ENCODE results near the gene ST3GAL3. TPM values are rescaled to one million over a fixed set of nuclear protein-coding genes. Genes with fewer than 3 reads are reported as not detected.

ST3GAL3 gene
- total and polyA plus RNA-seq, 10 of the 15 experiments (the other 5 are each of a cell fraction or from before 2014, with no cell fraction given) = 1.2 to 19.3 (median 11.0) TPM

DNA sequence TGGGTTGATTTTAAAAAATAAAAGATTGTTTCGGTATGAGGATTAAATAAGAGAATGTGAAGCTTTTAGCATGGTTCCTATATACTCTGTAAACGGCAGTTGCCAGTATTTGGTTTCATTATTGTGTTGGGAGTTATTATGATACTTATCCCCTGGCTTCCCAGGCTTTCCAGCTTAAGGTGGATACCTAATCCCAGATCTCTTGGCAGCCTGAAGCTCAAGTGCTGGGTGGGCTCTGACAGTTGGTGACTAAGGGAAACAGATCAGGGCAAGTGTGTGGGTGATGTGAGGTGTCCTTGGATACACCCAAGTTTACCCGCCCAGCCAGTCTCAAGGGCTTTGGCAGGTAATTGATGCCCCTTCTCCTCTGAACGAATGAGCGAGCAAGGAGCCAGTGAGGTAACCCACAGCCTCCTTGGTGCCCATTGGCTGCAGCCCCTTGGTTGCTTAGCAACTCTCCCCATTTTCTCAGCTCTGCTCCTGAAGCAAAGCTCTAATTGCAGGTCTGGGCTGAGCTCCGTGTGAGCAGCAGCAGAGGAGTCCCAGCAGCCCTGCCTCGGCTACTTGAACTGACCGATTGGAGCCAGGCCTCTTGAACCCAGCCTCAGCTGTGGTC lies 245.5 kb downstream of the ST3GAL3 start:
- Histone ChIP-seq H3K79me2 (ENCODE audit: control insufficient read depth, insufficient read depth, low read length) (peaks cover 5% of the 10 kb centered on the region), H4K20me1 (ENCODE audit: control insufficient read depth, insufficient read depth) (no peaks in the 10 kb centered on the region), H3K9ac (ENCODE audit: control insufficient read depth, insufficient read depth, low read length) (no peak overlapping the region), H3K9me3 (replicated peaks; ENCODE audit: control insufficient read depth, insufficient read depth, low read length) (no peaks in the 10 kb centered on the region), H3K36me3 (ENCODE audit: control insufficient read depth in 2 of 2, insufficient read depth in 2 of 2, low read length in 1 of 2) (peaks cover 0 to 10% of the 10 kb centered on the region in 2 experiments; a peak in 1 of 4 replicates), H3K27ac (ENCODE audit: control insufficient read depth, insufficient read depth) (no peak overlapping the region), H3K27me3 (replicated peaks in 1 of 2; ENCODE audit: control insufficient read depth in 2 of 2, insufficient read depth in 2 of 2, low read length in 1 of 2) (no peaks in the 10 kb centered on the region), H3K4me3 (no peak overlapping the region), H2AFZ (ENCODE audit: control insufficient read depth, low read depth, low read length) (no peak overlapping the region), H3K4me2 (ENCODE audit: control insufficient read depth, insufficient read depth) (no peak overlapping the region), H3K4me1 (ENCODE audit: control insufficient read depth, insufficient read depth, low read length) (peaks cover 6% of the 10 kb centered on the region)
- SMC1A ChIA-PET (ENCODE audit: uncharacterized antibody, unreplicated experiment) = interaction anchor here (0.9 to 1.7 kb wide), 4 partner anchors 18 to 187 kb away, joined by 3 to 8 read pairs (median 4); no protein-coding TSS in a partner anchor
- BruUV-seq (replicated peaks) = no TSS peak
- RAD21 ChIA-PET (ENCODE audit: unreplicated experiment) = interaction anchor here (1.3 kb wide), 1 partner anchor 52 kb away, joined by 4 read pairs; no protein-coding TSS in a partner anchor
- TF ChIP-seq FOXK2 (IDR thresholded peaks at IDR 0.05) (no peak), CHD2 (IDR thresholded peaks at IDR 0.05; ENCODE audit: borderline replicate concordance, low read depth, low read length) (no peak), ZBED1 (IDR thresholded peaks at IDR 0.05; ENCODE audit: borderline replicate concordance) (no peak), IKZF2 (IDR thresholded peaks at IDR 0.05) (no peak), MTA2 (IDR thresholded peaks at IDR 0.05; ENCODE audit: low read depth) (no peak), ETV6 (conservative IDR thresholded peaks at IDR 0.05 in 1 of 2, IDR thresholded peaks at IDR 0.05 in 1 of 2; ENCODE audit: borderline replicate concordance in 1 of 2, low read depth in 1 of 2) (no peak), KAT2A (conservative IDR thresholded peaks at IDR 0.05; ENCODE audit: control insufficient read depth, low read depth, low read length) (no peak), FOS (IDR thresholded peaks at IDR 0.05; ENCODE audit: borderline replicate concordance, extremely low read depth, insufficient read length) (no peak), NFXL1 (IDR thresholded peaks at IDR 0.05; ENCODE audit: borderline replicate concordance) (no peak), CREM (IDR thresholded peaks at IDR 0.05; ENCODE audit: low read depth) (no peak), ZZZ3 (IDR thresholded peaks at IDR 0.05; ENCODE audit: control insufficient read depth, insufficient read length, low read depth) (no peak), MLLT1 (IDR thresholded peaks at IDR 0.05) (no peak), YY1 (IDR thresholded peaks at IDR 0.05; ENCODE audit: low read depth, low read length) (no peak), SMARCA5 (IDR thresholded peaks at IDR 0.05) (no peak)
- TF ChIP-seq, protein P1, sequence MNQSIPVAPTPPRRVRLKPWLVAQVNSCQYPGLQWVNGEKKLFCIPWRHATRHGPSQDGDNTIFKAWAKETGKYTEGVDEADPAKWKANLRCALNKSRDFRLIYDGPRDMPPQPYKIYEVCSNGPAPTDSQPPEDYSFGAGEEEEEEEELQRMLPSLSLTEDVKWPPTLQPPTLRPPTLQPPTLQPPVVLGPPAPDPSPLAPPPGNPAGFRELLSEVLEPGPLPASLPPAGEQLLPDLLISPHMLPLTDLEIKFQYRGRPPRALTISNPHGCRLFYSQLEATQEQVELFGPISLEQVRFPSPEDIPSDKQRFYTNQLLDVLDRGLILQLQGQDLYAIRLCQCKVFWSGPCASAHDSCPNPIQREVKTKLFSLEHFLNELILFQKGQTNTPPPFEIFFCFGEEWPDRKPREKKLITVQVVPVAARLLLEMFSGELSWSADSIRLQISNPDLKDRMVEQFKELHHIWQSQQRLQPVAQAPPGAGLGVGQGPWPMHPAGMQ (IDR thresholded peaks at IDR 0.05; ENCODE audit: borderline replicate concordance) = no peak
- TF ChIP-seq, protein P2, sequence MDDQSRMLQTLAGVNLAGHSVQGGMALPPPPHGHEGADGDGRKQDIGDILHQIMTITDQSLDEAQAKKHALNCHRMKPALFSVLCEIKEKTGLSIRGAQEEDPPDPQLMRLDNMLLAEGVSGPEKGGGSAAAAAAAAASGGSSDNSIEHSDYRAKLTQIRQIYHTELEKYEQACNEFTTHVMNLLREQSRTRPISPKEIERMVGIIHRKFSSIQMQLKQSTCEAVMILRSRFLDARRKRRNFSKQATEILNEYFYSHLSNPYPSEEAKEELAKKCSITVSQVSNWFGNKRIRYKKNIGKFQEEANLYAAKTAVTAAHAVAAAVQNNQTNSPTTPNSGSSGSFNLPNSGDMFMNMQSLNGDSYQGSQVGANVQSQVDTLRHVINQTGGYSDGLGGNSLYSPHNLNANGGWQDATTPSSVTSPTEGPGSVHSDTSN (IDR thresholded peaks at IDR 0.05; ENCODE audit: insufficient replicate concordance, low read depth, low read length) = no peak
- TF ChIP-seq, protein P3, sequence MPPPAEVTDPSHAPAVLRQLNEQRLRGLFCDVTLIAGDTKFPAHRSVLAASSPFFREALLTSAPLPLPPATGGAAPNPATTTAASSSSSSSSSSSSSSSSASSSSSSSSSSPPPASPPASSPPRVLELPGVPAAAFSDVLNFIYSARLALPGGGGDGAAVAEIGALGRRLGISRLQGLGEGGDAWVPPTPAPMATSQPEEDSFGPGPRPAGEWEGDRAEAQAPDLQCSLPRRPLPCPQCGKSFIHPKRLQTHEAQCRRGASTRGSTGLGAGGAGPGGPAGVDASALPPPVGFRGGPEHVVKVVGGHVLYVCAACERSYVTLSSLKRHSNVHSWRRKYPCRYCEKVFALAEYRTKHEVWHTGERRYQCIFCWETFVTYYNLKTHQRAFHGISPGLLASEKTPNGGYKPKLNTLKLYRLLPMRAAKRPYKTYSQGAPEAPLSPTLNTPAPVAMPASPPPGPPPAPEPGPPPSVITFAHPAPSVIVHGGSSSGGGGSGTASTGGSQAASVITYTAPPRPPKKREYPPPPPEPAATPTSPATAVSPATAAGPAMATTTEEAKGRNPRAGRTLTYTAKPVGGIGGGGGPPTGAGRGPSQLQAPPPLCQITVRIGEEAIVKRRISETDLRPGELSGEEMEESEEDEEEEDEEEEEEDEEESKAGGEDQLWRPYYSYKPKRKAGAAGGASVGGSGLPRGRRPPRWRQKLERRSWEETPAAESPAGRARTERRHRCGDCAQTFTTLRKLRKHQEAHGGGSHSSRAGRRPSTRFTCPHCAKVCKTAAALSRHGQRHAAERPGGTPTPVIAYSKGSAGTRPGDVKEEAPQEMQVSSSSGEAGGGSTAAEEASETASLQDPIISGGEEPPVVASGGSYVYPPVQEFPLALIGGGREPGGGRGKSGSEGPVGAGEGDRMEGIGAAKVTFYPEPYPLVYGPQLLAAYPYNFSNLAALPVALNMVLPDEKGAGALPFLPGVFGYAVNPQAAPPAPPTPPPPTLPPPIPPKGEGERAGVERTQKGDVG (CRISPR knock-in tag; IDR thresholded peaks at IDR 0.05) = no peak
- POLR2A ChIA-PET = interaction anchor here (0.6 to 1.0 kb wide), 2 partner anchors 17 to 583 kb away, joined by 3 to 6 read pairs; partner anchors contain the start of gene DPH2
- 91% methylated on average over 8 of the region's 8 CpGs for whole genome bisulfite sequencing (ENCODE audit: insufficient coverage, insufficient replicate concordance, low lambda C conversion rate, missing lambda C conversion rate)
- FAIRE-seq = no peak
- intact Hi-C loops (cut with micrococcal nuclease; ENCODE audit: unreplicated experiment) (no loop called here), in situ Hi-C loops (cut with MboI) (no loop called here)
- ATAC-seq = no peak
- CTCF ChIA-PET = interaction anchor here (1.1 kb wide), 1 partner anchor 18 kb away, joined by 4 read pairs; no protein-coding TSS in a partner anchor
- no peak for DNase-seq (ENCODE audit: low read depth, low spot score)

Data from GM12878 (cell line).